Cardiac fibroblast (primary cell): ENCODE data around the gene MRPL14.
A peak's percentile ranks its signal among the peaks of the same experiment; 100 is the strongest.

Source experiments
- DNase-seq, 2 donors: peaks; one replicate each; pipeline versions ENCODE4 v3.0.0 to v3.0.0-alpha.2; 2010; ENCODE audit warnings: low read depth in 2 of 2
- H3K4me3 ChIP-seq, 2 donors: replicated peaks in 1 of 2; 1 replicate in 1 of 2; 2 replicates in 1 of 2; pipeline ENCODE4 v1.5.1; 2011; ENCODE audit warnings: low read depth in 2 of 2, low read length in 2 of 2, mild to moderate bottlenecking in 2 of 2, moderate library complexity in 1 of 2
- CTCF ChIP-seq: IDR thresholded peaks from one replicate; pipeline ENCODE4 v1.5.1; 2011; ENCODE audit warnings: low read depth, mild to moderate bottlenecking, low read length, inconsistent platforms

The MRPL14 gene

DNA sequence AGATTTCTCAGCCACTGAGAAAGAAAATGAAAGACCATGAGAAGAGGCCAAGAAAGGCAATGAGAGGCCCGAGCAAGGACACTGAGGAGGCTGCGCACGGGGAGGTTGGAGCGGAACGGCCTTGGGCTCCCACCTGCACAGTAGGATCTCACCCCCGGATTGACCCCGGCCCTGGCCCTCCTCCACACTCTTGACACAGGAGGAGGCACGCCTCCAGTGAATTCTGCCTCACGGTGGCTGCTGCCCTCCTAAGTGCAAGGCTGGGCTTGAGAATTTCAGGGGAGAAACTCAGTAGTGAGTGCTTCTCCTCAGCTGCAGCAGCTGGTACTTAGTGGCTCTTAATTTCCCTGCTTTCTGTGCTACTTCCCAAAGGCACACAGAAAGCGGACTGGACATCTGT, 18.0 kb downstream of the MRPL14 start:
- no peak for TF ChIP-seq CTCF
- DNase-seq, result no peak

GRCh38 chr6:44108471-44108870, 18.8 kb downstream of the MRPL14 start:
- no peak for TF ChIP-seq CTCF
- H3K4me3 ChIP-seq, result no peak overlapping the region
- no peak for DNase-seq

More for the DNA sequence above, 18.0 kb downstream of the MRPL14 start:
- no peak overlapping the region for H3K4me3 ChIP-seq

DNA sequence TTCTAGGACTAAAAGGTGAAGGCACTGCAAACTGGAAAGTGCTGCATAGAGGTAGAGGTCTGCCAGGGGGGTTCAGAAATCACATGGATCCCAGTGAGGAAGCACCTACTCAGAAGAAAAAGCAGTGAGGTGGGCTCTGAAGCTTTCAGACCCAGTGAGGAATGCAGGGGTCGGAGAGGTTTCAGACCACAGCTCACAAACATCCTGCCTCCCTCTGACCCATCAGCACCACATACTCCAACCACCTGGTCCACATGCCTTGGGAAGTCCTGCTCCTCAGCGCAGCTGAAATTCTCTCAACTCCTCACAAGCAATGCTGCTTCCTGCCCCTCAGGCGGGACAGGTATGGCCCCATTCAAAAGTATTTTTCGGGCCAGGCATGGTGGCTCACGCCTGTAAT, 20.2 kb downstream of the MRPL14 start:
- H3K4me3 ChIP-seq, result no peak overlapping the region
- no peak for DNase-seq
- no peak for TF ChIP-seq CTCF

DNA sequence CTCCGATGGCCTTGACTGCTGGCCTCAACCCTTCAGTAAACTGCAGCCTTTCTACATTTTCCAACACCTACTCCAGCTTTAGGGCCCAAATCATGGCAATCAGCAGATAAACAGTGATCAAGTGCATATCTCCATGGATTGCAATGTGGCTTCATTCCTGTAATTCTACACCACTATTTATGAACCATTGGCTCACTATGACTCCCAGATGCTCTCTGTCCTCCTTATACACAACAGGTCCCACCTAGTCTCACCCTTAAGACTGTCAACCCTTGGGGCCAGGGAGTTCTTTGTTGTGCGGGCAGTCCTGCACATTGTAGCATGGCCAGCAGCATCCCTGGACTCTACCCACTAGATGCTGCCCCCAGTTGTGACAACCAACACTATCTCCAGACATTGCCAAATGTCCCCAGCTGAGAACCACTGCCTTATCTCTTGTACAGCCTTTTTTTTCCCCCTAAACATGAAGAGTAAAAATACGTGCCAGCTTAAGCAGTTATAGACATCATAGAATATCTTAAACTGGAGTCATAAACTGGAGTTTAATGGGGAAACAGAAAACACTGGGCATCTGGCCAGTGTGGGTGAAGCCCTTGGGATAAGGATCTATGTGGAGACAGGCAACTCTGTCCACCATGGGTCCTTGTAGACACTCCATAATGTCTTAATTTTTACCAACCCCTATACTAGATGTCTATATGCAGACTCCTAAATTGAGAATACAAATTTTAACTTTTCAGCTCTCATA, 21.1 kb downstream of the MRPL14 start:
- H3K4me3 ChIP-seq, result no peak overlapping the region
- no peak for DNase-seq
- TF ChIP-seq CTCF, result no peak

- DNase-seq, result peak in 1 of 2 donors; percentile 33
- no peak for TF ChIP-seq CTCF
- no peak overlapping the region for H3K4me3 ChIP-seq
These were observed 22.1 kb downstream of the MRPL14 start for GRCh38 chr6:44105146-44105545.

GRCh38 chr6:44104481-44105021, 22.7 kb downstream of the MRPL14 start:
- DNase-seq, result peak; percentile 70 to 80
- no peak overlapping the region for H3K4me3 ChIP-seq
- no peak for TF ChIP-seq CTCF
